SJSA1 (cell line): ENCODE results near the gene TBL1X. TPM values are rescaled to one million over a fixed set of nuclear protein-coding genes. Genes with fewer than 3 reads are reported as not detected.

Source experiments
- DNase-seq, 2 experiments: peaks; one replicate each; pipeline ENCODE4 v3.0.0-alpha.2; 2015 to 2020; ENCODE audit warnings: low spot score in 2 of 2, low read depth in 1 of 2
- H3K27ac ChIP-seq: fragments of 250-450 bp; sonication (Bioruptor Pico); 2 replicates; pipeline ENCODE4 v1.5.1; 2020; ENCODE audit warnings: mild to moderate bottlenecking, moderate library complexity
- H3K27me3 ChIP-seq: fragments of 250-450 bp; sonication (Bioruptor Pico); replicated peaks from 2 replicates; pipeline ENCODE4 v1.5.1; 2020; ENCODE audit warnings: mild to moderate bottlenecking, moderate library complexity
- H3K36me3 ChIP-seq: fragments of 250-450 bp; sonication (Bioruptor Pico); 2 replicates; pipeline ENCODE4 v1.5.1; 2020; ENCODE audit warnings: mild to moderate bottlenecking
- H3K4me1 ChIP-seq: fragments of 250-450 bp; sonication (Bioruptor Pico); replicated peaks from 2 replicates; pipeline ENCODE4 v1.6.1; 2021; ENCODE audit warnings: mild to moderate bottlenecking
- H3K4me3 ChIP-seq: fragments of 250-450 bp; sonication (Bioruptor Pico); 2 replicates; pipeline ENCODE4 v1.5.1; 2020; ENCODE audit warnings: mild to moderate bottlenecking
- H3K9me3 ChIP-seq: fragments of 250-450 bp; sonication (Bioruptor Pico); replicated peaks from 2 replicates; pipeline ENCODE4 v1.5.1; 2020; ENCODE audit warnings: mild to moderate bottlenecking
- total RNA-seq: library from RNA; depleted of rRNA; stranded (reverse); fragments of >200 nt; shearing (Covaris generic); gene quantifications from 2 replicates; pipeline ENCODE4 v1.2.3, GENCODE V29; 2014

Gene TBL1X
- total RNA-seq, 1 experiment from 2014 or later = 21.4 TPM

GRCh38 chrX:9770319-9770718 is 305.5 kb downstream of the TBL1X start:
- H3K4me1 ChIP-seq = no peaks in the 10 kb centered on the region
- H3K9me3 ChIP-seq = no peaks in the 10 kb centered on the region
- no peak for DNase-seq
- no peak overlapping the region for H3K4me3 ChIP-seq
- H3K27me3 ChIP-seq = no peaks in the 10 kb centered on the region
- H3K36me3 ChIP-seq = no peaks in the 10 kb centered on the region
- no peak overlapping the region for H3K27ac ChIP-seq

GRCh38 chrX:9772943-9773342 is 308.1 kb downstream of the TBL1X start:
- H3K36me3 ChIP-seq = no peaks in the 10 kb centered on the region
- no peak overlapping the region for H3K4me3 ChIP-seq
- H3K9me3 ChIP-seq = no peaks in the 10 kb centered on the region
- no peaks in the 10 kb centered on the region for H3K4me1 ChIP-seq
- H3K27ac ChIP-seq = no peak overlapping the region
- no peaks in the 10 kb centered on the region for H3K27me3 ChIP-seq
- no peak for DNase-seq

GRCh38 chrX:9775930-9776329 is 311.1 kb downstream of the TBL1X start:
- no peaks in the 10 kb centered on the region for H3K9me3 ChIP-seq
- no peaks in the 10 kb centered on the region for H3K4me1 ChIP-seq
- no peak overlapping the region for H3K4me3 ChIP-seq
- H3K27ac ChIP-seq = no peak overlapping the region
- no peaks in the 10 kb centered on the region for H3K36me3 ChIP-seq
- DNase-seq = no peak
- H3K27me3 ChIP-seq = no peaks in the 10 kb centered on the region

- peaks cover 5% of the 10 kb centered on the region; the same call in 1 of the 2 replicates for H3K4me1 ChIP-seq
Measured at GRCh38 chrX:9781941-9782340, 317.1 kb downstream of the TBL1X start.

GRCh38 chrX:9784332-9784731 is 319.5 kb downstream of the TBL1X start:
- DNase-seq = no peak
- no peaks in the 10 kb centered on the region for H3K9me3 ChIP-seq
- H3K27me3 ChIP-seq = peaks cover 10% of the 10 kb centered on the region
- no peaks in the 10 kb centered on the region for H3K36me3 ChIP-seq
- no peak overlapping the region for H3K4me3 ChIP-seq
- no peak overlapping the region for H3K27ac ChIP-seq
- peaks cover 5% of the 10 kb centered on the region; the same call in 1 of the 2 replicates for H3K4me1 ChIP-seq

More at GRCh38 chrX:9781941-9782340, 317.1 kb downstream of the TBL1X start:
- Histone ChIP-seq H3K27me3 (peaks cover 4% of the 10 kb centered on the region), H3K27ac (no peak overlapping the region), H3K36me3 (no peaks in the 10 kb centered on the region), H3K9me3 (no peaks in the 10 kb centered on the region), H3K4me3 (no peak overlapping the region)
- DNase-seq = no peak

- peaks cover 10% of the 10 kb centered on the region for H3K27me3 ChIP-seq
- no peak for DNase-seq
- H3K9me3 ChIP-seq = no peaks in the 10 kb centered on the region
- no peak overlapping the region for H3K4me3 ChIP-seq
- no peak overlapping the region for H3K27ac ChIP-seq
- peaks cover 5% of the 10 kb centered on the region; the same call in 1 of the 2 replicates for H3K4me1 ChIP-seq
- no peaks in the 10 kb centered on the region for H3K36me3 ChIP-seq
Measured at GRCh38 chrX:9785254-9785943, 320.5 kb downstream of the TBL1X start.

GRCh38 chrX:9785944-9786797 is 321.3 kb downstream of the TBL1X start, which contains the start of gene SHROOM2:
Gene SHROOM2, plus strand, starts transcription at chrX:9786429. Its CDS starts 117 bp downstream, at chrX:9786546.
- H3K4me3 ChIP-seq = peak within 1 kb of the TSS; percentile 32
- peaks cover 10% of the 10 kb centered on the region for H3K27me3 ChIP-seq
- no peak within 1 kb of the TSS for H3K27ac ChIP-seq
- no peaks in the 10 kb centered on the region for H3K36me3 ChIP-seq
- peaks cover 5% of the 10 kb centered on the region; the same call in 1 of the 2 replicates for H3K4me1 ChIP-seq
- DNase-seq = no peak
- no peaks in the 10 kb centered on the region for H3K9me3 ChIP-seq

GRCh38 chrX:9786798-9787635 is 322.2 kb downstream of the TBL1X start:
- Histone ChIP-seq H3K4me3 (peak overlapping the region; percentile 32), H3K27ac (no peak overlapping the region), H3K9me3 (no peaks in the 10 kb centered on the region), H3K4me1 (peaks cover 5% of the 10 kb centered on the region; the same call in 1 of the 2 replicates), H3K36me3 (no peaks in the 10 kb centered on the region), H3K27me3 (peaks cover 10% of the 10 kb centered on the region)
- no peak for DNase-seq

GRCh38 chrX:9788911-9789310 is 324.1 kb downstream of the TBL1X start:
- Histone ChIP-seq H3K4me1 (peaks cover 5% of the 10 kb centered on the region; the same call in 1 of the 2 replicates), H3K9me3 (no peaks in the 10 kb centered on the region), H3K36me3 (no peaks in the 10 kb centered on the region), H3K27me3 (peaks cover 10% of the 10 kb centered on the region), H3K4me3 (no peak overlapping the region), H3K27ac (no peak overlapping the region)
- DNase-seq = peak in 1 of 2 experiments; percentile 1

- no peak overlapping the region for H3K27ac ChIP-seq
- no peak for DNase-seq
- no peaks in the 10 kb centered on the region for H3K9me3 ChIP-seq
- peaks cover 10% of the 10 kb centered on the region for H3K27me3 ChIP-seq
- H3K4me3 ChIP-seq = no peak overlapping the region
- peaks cover 5% of the 10 kb centered on the region; the same call in 1 of the 2 replicates for H3K4me1 ChIP-seq
- no peaks in the 10 kb centered on the region for H3K36me3 ChIP-seq
Measured at GRCh38 chrX:9789555-9789954, 324.7 kb downstream of the TBL1X start.
